SK-N-SH treated with all-trans-retinoic acid at 6 μM for 48 hours (cell line): ENCODE data around the gene SCD5.

Source experiments
- CREB5 ChIP-seq: fragments of 250-450 bp; sonication (Bioruptor Pico); IDR thresholded peaks from 2 replicates; pipeline ENCODE4 v1.5.1; 2020; ENCODE audit warnings: low read depth, mild to moderate bottlenecking, moderate library complexity
- ISL1 ChIP-seq: fragments of 250-450 bp; sonication (Bioruptor Pico); IDR thresholded peaks from 2 replicates; pipeline ENCODE4 v2.1.2; 2022; ENCODE audit warnings: mild to moderate bottlenecking, moderate library complexity
- PATZ1 ChIP-seq: fragments of 250-450 bp; sonication (Bioruptor Pico); IDR thresholded peaks from 2 replicates; pipeline ENCODE4 v1.8.0; 2020; ENCODE audit warnings: mild to moderate bottlenecking, moderate library complexity, borderline replicate concordance
- RARB ChIP-seq: fragments of 250-450 bp; sonication (Bioruptor Pico); IDR thresholded peaks from 2 replicates; pipeline ENCODE4 v1.8.0; 2021; ENCODE audit warnings: mild to moderate bottlenecking, moderate library complexity
- SNAI2 ChIP-seq: fragments of 250-450 bp; sonication (Bioruptor Pico); IDR thresholded peaks from 2 replicates; pipeline ENCODE4 v1.5.0; 2020; ENCODE audit warnings: mild to moderate bottlenecking, moderate library complexity
- ZFP3 ChIP-seq: fragments of 250-450 bp; sonication (Bioruptor Pico); IDR thresholded peaks from 2 replicates; pipeline ENCODE4 v1.5.0; 2020; ENCODE audit warnings: mild to moderate bottlenecking, moderate library complexity
- ZFP30 ChIP-seq: fragments of 450-650 bp; formaldehyde crosslinking; IDR thresholded peaks from 2 replicates; pipeline ENCODE4 v1.5.0; 2022; ENCODE audit warnings: mild to moderate bottlenecking, moderate library complexity
- ZNF8 ChIP-seq: fragments of 450-650 bp; formaldehyde crosslinking; IDR thresholded peaks from 2 replicates; pipeline ENCODE4 v1.5.0; 2020; ENCODE audit warnings: mild to moderate bottlenecking, moderate library complexity

GRCh38 chr4:82652062-82652461 is 146.5 kb downstream of the SCD5 start:
- TF ChIP-seq ISL1 (CRISPR knock-in tag) (no peak), RARB (CRISPR knock-in tag) (no peak), SNAI2 (CRISPR knock-in tag) (no peak), ZFP30 (no peak), PATZ1 (no peak), ZFP3 (CRISPR knock-in tag) (no peak), CREB5 (CRISPR knock-in tag) (no peak), ZNF8 (CRISPR knock-in tag) (no peak)
